HG02970 (cell line): ENCODE measurements around the gene SIRPG.
"Not testable (repeated sequence)": the region's sequence is repeated elsewhere in the genome, so short reads cannot be mapped to it uniquely, and the experiment has no call there.

Source experiments
- ATAC-seq: cut with Tn5 transposase; IDR thresholded peaks from one replicate; pipeline ENCODE4 v1.9.1; 2021; ENCODE audit warnings: mild to moderate bottlenecking, moderate library complexity, moderate number of reproducible peaks; ENCODE audit not compliant: unreplicated experiment, low FRiP score

The SIRPG gene

GRCh38 chr20:1610404-1610803 lies 47.2 kb downstream of the SIRPG start:
- not testable (repeated sequence) for ATAC-seq

- ATAC-seq, result not testable (repeated sequence)
Observed at GRCh38 chr20:1608678-1609347, 48.8 kb downstream of the SIRPG start.

- ATAC-seq, result no peak
Observed at GRCh38 chr20:1600736-1601135, 56.8 kb downstream of the SIRPG start.

GRCh38 chr20:1595333-1595732 lies 62.2 kb downstream of the SIRPG start:
- no peak for ATAC-seq

- no peak for ATAC-seq
Observed at GRCh38 chr20:1588533-1589460, 68.8 kb downstream of the SIRPG start.

- no peak for ATAC-seq
Observed at GRCh38 chr20:1587781-1588532, 69.6 kb downstream of the SIRPG start.

- no peak for ATAC-seq
Observed at GRCh38 chr20:1579488-1579887, 78.1 kb downstream of the SIRPG start.
